GM15510 (cell line): ENCODE measurements around the gene TYROBP.

Experiments
- POLR2A ChIP-seq: IDR thresholded peaks from 3 replicates; pipeline ENCODE4 v1.6.1; 2011; ENCODE audit warnings: borderline replicate concordance; ENCODE audit not compliant: insufficient read length; ENCODE audit errors: extremely low read depth

Gene TYROBP

GRCh38 chr19:35911173-35911572 lies 3.1 kb upstream of the TYROBP start:
- TF ChIP-seq POLR2A: no peak

GRCh38 chr19:35909684-35910035 lies 1.6 kb upstream of the TYROBP start:
- TF ChIP-seq POLR2A: no peak

GRCh38 chr19:35908973-35909683 lies 1.0 kb upstream of the TYROBP start:
- no peak for TF ChIP-seq POLR2A

DNA sequence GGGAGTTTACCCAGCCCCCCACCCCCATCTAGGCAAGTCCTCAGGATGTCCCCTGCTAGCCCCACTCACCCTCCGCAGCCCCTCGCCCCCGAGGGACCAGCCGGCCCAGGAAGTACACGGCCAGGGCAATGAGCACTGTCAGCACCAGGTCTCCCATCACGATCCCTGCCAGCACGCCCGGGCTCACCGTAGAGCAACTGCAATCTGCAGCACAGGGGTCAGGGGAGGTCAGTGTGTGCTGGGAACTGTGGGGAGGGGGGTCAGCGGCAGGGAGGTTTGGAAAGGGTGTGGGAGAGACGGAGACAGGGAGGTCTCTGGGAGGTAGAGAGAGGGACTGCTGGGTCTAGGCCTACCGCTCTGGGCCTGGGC lies 734 bp downstream of the TYROBP start:
- no peak for TF ChIP-seq POLR2A

DNA sequence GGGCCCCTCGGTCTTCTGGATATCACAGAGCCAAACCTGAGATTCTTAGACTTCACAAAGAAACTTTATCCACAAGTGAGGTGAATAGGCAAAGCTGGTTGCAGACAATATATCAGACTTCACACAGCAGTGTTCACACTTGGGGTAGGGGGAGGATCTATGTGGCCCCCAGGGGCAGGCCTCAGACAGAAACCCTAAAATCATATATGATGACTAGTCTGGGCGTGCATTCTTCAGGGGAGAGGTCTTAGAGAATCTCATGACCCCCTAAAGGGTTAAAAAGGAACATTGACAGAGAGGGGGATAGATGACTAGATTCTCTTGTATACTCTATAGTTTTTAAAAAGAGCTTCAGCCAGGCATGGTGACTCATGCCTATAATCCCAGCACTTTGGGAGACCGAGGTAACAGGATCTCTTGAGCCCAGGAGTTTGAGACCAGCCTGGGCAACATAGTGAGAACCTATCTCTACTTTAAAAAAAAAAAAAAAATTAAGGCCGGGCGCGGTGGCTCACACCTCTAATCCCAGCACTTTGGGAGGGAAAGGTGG lies 2.8 kb downstream of the TYROBP start:
- no peak for TF ChIP-seq POLR2A

DNA sequence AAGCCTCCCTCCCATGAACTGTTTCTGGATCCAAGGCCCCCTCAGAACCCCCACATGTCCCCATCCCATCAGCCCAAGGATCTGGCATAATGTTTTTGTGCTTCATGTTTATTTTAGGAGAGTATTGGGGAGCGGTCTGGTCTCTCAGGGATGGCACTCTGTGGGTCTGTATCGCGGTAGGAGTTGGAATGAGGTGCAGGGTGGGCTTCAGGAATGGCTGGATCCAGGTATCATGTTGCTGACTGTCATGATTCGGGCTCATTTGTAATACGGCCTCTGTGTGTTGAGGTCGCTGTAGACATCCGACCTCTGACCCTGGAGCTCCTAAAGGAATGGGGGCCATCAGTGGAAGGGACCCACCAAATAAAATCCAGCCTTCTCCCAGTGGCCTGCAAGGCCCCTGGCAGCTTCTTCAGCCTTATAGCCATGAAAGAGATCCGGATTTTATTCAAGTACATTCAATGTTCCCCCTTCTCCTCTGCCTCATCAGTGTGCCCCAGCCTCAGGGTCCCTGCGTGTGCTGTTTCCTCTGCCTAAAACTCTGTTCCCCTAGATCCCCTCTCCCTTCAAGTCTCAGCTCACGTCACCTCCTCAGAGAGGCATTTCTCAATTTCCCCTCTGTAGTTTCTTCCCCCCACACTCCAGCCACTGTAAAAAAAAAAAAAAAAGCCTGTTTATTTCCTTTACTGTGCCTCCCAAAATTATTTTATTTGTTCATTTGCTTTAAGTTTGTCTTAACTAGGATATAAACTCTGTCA lies 3.6 kb downstream of the TYROBP start:
- TF ChIP-seq POLR2A: no peak

DNA sequence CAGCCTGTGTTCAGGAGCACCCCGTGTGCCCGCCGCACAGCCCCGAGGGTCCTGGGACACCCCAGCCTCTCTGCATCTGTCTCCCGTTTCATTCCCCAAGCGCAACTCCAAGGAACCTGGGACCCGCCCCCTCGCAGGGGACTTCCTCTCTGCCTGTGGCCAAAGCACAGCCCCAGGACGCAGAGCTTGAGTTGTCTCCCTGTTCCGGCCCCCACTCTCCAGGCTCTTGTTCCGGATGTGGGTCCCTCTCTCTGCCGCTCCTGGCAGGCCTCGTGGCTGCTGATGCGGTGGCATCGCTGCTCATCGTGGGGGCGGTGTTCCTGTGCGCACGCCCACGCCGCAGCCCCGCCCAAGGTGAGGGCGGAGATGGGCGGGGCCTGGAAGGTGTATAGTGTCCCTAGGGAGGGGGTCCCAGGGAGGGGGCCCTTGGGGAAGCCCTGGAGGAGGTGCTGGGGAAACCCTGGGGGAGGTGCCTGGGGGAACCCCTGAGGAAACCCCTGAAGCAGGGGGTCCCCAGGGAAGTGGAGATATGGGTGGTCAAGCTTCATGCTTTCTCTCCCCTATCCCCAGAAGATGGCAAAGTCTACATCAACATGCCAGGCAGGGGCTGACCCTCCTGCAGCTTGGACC lies 4.4 kb downstream of the TYROBP start:
- peak; percentile 66 for TF ChIP-seq POLR2A

GRCh38 chr19:35902870-35903475 lies 5.1 kb downstream of the TYROBP start:
- no peak for TF ChIP-seq POLR2A

DNA sequence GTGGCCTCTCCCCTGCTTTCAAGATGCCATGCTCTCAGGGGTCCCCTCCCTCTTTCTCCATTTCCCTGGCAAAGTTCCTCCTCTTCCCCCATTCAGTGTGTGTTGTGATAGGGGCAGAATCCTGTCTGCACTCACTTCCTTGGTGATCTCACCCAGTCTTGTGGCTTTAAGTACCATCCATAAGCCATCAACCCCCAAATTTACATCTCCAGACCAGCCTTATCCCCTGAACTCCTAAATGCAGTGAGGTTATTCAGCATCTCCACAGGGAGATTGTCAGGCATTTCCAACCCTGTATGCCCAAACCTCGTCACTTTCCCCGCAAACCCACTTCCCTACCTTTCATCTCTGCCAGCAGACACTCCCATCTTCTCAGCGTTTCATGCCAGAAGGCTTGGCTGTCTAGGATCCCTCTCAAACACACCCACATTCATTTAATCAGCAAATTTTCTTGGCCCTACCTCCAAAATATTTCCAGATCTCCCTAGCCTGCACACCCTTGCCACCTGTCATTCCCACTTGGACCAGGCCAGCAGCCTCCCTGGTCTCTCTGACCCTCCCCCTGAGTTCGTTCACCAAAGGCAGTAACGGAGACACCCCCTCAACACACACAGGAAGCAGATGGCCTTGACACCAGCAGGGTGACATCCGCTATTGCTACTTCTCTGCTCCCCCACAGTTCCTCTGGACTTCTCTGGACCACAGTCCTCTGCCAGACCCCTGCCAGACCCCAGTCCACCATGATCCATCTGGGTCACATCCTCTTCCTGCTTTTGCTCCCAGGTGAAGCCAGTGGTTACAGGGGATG lies 6.0 kb downstream of the TYROBP start, which contains the start of gene HCST:
Gene HCST (plus strand): TSS at position 676 of the 808 bp plus-strand sequence. CDS start 65 bp downstream, at position 741.
- TF ChIP-seq POLR2A: peak; percentile 56

GRCh38 chr19:35901055-35901644 lies 6.9 kb downstream of the TYROBP start:
- TF ChIP-seq POLR2A: no peak

DNA sequence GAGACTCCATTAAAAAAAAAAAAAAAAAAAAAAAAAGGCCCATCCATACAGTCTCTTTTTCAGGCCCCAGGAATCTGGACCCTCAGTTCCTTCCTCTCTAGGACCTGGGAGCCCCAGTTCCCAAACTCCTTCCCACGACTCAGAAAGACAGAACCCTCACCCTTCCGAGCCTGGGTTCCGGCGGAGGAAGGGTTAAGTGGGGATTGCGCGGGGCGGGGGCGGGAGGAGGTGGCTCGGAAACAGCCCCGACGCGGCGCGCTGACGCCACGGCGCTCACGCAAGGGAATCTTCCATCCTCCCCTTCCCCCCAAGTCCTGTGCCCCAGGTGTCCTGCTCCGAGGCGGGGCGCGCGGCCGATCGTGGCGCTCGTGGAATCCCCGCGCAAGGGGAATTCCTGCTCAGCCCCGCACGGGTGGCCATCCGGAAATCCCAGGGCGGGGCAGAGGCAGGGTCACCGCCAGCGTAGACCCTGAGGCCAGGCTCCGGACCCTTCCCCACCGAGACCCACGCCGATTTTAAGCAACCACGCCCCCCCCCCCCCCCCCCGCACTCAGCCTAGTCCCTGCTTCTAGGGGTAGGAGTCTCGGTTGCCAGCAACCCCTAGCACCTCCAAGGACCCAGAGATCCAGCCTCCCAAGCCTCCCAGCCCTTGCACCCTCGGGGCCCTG lies 8.4 kb downstream of the TYROBP start:
- TF ChIP-seq POLR2A: peak; percentile 55

- TF ChIP-seq POLR2A: no peak
These were observed 9.6 kb downstream of the TYROBP start for GRCh38 chr19:35898499-35898809.

DNA sequence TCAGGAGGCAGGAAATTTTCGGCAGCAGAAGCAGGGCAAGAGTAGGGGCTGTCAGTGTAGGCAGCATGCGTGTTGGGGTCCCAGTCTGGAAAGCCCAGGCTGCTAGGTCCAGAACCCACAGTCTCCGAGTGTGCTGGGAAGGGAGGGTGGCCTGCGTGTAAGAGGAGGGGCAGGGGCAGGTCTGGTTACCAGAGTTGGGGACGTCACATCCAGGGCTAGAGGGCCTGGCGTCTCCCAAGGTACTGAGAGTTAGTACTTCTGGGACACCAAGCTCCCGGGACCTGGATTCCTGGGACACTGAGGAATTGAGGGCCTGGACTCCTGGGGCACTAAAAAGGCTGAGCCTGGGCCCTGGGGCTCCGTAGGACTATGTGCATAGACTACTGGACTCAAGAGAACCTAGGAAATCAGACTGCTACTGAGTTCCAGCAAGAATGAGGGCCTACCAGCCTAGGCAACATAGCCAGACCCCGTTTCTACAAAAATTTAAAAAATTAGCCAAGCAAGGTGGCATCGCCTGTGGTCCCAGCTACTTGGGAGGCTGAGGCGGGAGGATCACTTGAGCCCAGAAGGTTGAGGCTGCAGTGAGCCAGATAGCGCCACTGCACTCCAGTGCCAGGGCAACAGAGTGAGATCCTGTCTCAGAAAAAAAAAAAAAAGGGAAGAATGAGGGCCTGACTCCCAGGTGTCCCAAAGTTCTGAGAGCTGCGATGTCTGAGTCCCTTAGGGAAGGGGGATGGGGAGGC lies 10.2 kb downstream of the TYROBP start:
- TF ChIP-seq POLR2A: no peak
